ENCODE data around the gene MXI1.
"Not testable (repeated sequence)": the region's sequence is repeated elsewhere in the genome, so short reads cannot be mapped to it uniquely, and the experiment has no call there.

Gene MXI1

DNA sequence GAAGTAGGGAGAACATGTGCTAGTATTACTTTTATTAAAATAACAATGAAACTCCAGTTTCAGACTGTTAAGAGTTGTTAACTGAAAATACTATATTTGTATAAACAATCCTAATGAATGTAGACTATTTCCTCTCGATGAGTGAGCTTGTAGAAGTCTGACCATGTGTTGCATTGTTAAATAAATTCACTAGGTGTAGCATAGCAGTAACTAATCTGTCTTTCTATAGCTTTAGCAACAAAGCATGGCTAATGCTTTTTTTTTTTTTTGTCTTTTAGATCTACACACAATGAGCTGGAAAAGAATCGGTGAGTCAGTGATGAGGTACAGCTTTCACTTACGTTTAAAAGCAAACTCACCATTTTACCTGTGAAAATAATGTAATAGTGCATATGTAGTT lies 37.1 kb downstream of the MXI1 start:
- no peak for DNase-seq

DNA sequence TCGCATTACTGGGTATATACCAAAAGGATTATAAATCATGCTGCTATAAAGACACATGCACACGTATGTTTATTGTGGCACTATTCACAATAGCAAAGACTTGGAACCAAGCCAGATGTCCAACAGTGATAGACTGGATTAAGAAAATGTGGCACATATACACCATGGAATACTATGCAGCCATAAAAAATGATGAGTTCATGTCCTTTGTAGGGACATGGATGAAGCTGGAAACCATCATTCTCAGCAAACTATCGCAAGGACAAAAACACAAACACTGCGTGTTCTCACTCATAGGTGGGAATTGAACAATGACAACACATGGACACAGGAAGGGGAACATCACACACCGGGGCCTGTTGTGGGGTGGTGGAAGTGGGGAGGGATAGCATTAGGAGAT lies 40.4 kb downstream of the MXI1 start:
- not testable (repeated sequence) for DNase-seq

- DNase-seq = not testable (repeated sequence)
Observed at GRCh38 chr10:110249489-110249888, 42.1 kb downstream of the MXI1 start.

- DNase-seq = not testable (repeated sequence)
Observed at GRCh38 chr10:110251392-110251791, 44.0 kb downstream of the MXI1 start.

DNA sequence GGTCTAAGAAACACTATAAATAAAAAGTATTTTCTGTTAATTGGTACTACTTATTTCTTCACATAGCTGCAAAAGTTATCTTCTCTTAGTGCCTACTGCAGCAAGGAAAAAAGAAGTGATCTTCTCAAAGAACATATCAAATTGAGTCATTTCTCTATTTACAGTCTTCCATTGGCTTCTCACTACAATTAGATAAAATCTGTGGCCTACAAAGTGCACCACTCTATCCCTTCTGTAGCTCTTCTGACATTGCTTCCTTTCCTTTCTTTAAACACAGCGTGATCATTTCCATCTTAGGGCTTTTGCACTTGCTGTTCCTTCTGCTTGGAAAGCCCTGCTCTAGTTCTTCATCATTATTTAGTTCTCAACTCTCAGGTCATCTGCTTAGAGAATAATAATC lies 44.7 kb downstream of the MXI1 start:
- no peak for DNase-seq

DNA sequence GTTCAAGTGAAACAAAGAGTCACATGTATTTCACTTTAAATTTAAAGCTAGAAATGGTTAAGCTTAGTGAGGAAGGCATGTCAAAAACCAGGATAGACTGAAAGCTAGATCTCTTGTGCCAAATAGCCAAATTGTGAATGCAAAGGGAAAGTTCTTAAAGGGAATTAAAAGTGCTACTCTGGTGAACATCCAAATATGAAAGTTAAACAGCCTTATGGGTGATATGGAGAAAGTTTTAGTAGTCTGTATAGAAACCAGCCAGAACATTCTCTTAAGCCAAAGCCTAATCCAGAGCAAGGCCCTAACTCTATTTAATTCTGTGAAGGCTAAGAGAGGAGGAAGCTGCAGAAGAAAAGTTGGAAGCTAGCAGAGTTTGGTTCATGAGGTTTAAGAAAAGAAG lies 47.1 kb downstream of the MXI1 start:
- no peak for DNase-seq

- no peak for DNase-seq
Observed at GRCh38 chr10:110258542-110258941, 51.1 kb downstream of the MXI1 start.

GRCh38 chr10:110259317-110259716 lies 51.9 kb downstream of the MXI1 start:
- DNase-seq = no peak

DNA sequence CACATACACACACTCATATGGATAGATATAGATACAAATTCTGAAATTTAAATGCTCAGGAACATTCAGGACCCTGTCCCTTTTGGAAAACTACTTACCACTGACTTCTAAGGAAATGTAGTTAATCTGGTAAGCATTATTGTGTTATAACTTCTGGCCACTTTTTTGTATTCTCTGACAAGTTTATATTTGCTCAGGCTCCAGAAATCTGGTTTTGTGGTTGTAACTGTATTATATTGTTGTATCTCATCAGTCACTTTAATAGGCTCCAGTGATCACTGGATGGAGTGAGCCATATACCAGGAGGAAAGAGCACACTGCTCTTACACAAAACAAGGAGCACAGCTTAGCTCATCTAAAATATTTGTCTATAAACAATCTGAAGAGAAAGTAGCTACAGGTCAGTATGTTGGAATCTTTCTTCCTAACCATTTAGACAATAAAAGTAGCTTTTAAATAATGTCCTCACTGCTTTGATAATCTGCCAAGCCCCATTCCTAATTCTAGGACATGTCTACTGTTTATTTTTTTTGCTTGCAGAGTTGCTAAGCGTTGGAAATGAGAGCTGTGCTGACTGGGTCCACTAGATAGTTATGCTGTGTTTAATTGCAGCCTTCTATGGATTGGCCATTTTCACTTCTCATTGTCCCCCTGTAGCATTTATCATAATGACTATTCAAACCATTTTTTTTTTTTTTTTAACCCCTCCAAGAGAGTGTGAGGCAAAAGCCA lies 53.5 kb downstream of the MXI1 start:
- no peak for DNase-seq

- DNase-seq = no peak
Observed at GRCh38 chr10:110263164-110263563, 55.8 kb downstream of the MXI1 start.

DNA sequence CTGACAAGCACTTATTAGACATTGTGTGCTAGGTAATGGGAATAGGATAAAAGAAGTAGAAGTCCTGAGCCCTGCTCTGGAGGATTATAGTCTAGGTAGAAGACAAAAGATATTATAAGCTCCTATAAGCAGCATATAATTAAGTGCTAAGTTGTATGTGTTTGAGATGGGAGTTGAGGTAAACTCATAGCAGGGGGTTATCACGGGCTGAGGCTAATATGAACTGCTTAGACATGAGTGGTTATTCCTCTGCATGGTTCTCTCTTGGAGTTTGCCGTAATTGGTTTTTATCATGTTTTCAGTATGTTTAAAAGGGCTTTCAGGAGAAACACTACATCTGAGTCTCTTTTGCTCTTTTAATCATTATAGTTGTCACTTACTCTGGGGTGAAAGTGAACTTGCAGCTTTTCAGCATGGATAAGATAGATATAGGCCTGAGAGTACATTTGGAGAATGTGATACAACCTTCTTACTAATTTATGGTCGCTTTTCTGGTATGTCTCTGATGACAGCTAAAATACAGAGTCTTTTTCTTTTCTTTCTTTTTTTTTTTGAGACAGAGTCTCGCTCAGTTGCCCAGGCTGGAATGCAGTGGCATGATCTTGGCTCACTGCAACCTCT lies 58.3 kb downstream of the MXI1 start:
- DNase-seq = no peak

DNA sequence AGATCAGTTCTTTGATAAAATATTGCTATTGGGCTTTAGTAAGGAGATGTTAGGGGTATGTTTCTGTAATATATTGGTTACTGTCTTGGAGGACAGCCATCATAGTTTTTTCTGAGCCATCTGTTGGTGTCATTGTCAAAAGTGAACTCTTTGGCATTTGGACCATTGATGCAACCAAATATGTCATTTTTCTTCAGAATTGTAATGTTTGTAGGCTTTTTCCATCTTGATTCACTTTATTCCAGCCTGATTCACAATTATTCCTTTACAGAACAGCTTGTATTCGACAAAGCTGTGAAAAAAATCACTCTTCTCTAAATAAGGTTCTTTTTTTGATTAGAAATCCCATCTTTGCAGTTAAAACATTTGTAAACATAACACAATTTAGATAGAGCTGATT lies 59.9 kb downstream of the MXI1 start:
- DNase-seq = no peak

GRCh38 chr10:110268442-110268841 lies 61.0 kb downstream of the MXI1 start:
- DNase-seq = no peak

GRCh38 chr10:110268971-110269370 lies 61.6 kb downstream of the MXI1 start:
- DNase-seq = no peak

DNA sequence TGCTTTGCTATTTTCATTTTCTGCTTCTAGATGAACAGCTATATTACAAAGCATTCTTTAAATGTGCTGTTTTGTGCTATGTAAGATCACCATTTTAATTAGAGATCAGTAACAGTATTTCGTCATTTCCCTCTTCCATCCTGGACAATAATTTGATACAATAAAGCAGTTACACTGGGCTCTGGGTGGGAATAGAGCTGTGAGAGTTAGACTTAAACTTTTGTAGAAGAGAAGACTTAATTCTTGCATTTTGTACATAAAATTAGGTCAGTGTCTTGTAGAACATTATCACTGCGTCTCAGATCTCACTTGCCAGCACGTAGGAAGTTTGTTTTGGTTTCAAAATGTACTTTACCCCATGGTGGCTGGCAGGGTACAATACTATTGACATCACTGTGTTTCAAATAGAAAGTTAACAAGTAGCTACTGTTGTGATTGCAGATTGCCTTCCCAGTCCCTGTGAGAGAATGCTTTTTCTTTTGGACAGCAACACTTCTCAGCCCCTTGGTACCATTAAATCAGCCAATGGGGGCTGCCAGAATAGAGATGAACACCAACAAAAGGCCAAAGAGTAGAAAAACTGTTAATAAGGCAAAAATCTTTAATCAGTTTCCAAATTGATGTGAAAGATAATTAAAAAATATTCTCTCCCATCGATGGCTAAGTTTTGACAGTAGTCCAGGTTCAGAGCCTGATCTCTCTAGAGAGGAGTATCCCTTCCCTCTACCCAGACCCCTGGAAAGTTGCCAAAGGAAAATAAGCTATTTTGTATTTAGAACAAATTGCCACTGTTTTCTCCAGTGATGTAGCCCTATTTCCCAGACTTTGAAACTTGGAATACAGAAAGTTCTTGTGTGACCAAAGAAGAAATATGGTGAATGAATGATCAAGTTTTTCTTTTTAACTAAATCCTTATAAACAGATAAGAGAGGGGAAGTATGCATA lies 62.2 kb downstream of the MXI1 start:
- peak in 1 of 2 donors; percentile 28 for DNase-seq

DNA sequence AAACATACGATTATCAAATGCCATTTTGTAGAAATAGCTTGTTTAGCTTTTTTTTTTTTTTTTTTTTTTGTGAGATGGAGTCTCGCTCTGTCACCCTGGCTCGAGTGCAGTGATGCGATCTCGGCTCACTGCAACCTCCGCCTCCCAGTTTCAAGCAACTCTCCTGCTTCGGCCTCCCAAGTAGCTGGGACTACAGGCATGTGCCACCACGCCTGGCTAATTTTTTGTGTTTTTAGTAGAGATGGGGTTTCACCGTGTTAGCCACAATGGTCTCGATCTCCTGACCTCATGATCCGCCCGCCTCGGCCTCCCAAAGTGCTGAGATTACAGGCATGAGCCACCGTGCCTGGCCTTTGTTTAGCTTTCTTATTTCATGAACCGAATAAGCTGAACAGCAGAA lies 65.6 kb downstream of the MXI1 start:
- DNase-seq = not testable (repeated sequence)

DNA sequence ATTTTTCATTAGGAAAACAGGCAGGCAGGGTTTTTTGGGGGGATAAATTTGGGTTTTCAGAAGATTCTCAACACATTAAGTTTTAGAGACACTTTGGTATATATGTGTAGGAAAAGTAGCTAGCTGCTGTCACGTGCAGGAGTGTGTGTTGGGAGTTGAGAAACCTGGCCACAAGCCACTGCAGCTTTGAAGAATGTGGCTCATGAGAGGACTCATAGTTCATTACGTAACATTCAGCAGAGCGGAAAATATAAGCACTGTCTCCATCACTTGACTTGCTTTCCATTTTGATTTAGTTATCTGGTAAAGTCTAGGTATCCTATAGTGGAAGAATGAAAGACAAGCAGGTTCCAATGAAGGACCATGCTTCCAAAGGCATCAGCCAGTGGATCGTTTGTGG lies 66.1 kb downstream of the MXI1 start:
- DNase-seq = peak; percentile 25 to 43

GRCh38 chr10:110274072-110274627 lies 66.7 kb downstream of the MXI1 start:
- DNase-seq = no peak

DNA sequence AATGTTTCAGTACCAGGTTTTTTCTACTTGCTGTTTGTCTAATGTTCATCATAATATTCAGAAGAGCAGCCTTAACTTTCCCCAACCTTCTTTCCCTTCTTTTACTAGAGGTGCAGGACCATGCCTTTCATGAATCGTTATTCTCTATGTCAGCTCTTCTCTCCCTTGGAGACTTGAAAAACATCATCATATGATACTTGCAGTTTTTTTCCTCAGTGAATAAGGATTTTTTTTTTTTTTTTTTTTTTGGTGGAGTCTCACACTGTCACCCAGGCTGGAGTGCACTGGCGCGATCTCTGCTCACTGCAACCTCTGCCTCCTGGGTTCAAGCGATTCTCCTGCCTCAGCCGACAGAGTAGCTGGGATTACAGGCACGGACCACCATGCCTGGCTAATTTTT lies 67.2 kb downstream of the MXI1 start:
- no peak for DNase-seq

DNA sequence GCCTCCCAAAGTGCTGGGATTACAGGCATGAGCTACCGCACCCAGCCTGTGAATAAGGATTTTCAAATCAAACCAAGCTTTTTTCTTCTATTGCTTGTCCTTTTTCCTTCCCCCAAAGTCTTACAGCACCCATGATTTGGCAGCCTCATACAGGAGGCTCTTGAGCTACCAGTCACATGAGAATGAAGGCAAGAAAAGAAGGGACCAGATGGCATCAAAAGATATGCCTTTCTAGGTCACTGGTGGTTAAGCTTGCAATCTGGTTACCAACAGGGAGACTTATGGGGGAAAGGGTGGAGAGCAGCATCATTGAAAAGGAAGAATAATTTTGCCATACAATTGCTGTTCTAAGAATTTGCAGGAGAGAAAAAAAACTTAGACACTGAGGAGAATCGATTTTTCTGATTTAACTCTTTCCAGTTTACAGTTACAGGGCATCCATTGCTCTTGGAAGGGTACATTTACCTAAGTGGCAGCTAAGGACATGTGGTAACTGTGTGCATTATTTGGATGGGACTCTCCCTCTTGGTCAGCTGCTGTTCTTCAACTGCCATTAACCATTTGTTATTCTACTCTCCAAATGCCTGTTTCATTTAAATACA lies 67.8 kb downstream of the MXI1 start:
- DNase-seq = peak in 1 of 2 donors; percentile 36

- no peak for DNase-seq
Observed at GRCh38 chr10:110276603-110277002, 69.2 kb downstream of the MXI1 start.

GRCh38 chr10:110277591-110277990 lies 70.2 kb downstream of the MXI1 start:
- no peak for DNase-seq
